Fibroblast of the conjunctiva (primary cell): ENCODE data around the gene C20orf173.

ENCODE experiments used
- DNase-seq: peaks from one replicate; pipeline ENCODE4 v3.0.0-alpha.2; 2010; ENCODE audit warnings: low read depth

Gene C20orf173

DNA sequence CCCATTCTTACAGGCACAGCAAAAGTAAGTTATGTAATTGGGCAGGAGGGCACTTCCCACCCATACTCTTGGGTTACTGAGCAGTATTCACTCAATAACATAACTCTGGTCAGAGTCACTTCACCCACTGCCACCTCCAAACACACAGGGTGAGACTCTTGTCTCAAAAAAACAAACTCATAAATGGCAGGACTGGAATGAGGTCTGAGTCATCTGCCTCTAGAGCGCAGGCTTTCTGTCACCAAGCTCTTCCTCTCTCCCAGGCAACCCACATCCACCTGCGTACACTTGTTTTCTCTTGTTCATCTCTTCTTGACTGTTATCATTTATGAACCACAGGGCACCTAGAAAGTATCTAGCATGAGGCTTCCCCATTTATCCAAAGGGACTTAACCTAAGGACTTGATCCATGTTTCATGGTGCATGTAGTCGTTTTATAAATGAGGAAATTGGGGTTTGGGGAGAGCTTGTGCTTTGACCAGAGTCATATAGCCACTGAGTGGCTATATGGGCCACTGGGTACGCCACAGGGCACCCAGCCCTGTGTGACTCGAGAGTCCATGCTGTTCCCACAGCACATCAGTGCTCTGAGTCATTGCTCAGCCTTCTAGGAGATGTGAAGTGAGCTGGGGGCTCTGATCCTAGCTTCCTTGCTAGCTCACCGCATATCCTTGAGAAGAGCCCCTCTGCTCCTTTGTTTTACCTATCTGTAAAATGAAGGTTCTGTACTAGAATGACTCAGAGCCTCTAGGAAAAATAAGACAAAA is 22.4 kb downstream of the C20orf173 start:
- no peak for DNase-seq

DNA sequence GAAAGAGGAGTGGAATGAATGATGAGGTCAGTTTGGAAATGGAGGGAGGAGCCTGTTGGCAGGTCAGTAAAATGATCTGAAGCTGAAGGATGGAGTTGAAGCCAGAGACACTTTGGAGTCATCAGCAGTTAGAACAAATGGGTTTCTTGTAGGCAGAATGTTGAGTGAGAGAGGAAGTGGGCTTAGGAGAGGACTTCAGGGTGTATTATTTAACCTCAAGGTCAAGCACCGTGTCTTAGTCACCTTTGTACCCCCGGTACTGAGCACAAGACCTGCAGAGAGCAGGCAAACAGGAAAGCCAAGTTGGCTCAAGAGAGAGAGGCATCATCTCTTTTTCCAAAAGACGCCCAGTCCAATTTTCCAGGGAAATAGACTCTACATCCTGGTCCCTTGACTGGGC is 23.3 kb downstream of the C20orf173 start:
- no peak for DNase-seq

DNA sequence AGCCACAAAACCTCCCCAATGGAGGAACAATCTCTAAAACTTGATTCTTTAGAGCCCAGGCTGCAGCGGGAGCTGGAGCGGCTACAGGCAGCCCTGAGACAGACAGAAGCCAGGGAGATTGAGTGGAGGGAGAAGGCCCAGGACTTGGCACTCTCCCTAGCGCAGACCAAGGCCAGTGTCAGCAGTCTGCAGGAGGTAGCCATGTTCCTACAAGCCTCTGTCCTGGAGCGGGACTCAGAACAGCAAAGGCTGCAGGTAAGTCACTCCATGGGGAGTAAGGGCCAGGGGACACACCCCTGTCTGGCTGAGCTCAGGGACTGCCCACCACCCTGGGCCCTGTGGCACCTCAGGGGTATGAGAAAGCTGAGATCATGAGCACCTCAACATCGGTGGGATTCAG is 24.7 kb downstream of the C20orf173 start:
- DNase-seq = no peak

GRCh38 chr20:35503841-35504561 is 25.5 kb downstream of the C20orf173 start:
- no peak for DNase-seq

DNA sequence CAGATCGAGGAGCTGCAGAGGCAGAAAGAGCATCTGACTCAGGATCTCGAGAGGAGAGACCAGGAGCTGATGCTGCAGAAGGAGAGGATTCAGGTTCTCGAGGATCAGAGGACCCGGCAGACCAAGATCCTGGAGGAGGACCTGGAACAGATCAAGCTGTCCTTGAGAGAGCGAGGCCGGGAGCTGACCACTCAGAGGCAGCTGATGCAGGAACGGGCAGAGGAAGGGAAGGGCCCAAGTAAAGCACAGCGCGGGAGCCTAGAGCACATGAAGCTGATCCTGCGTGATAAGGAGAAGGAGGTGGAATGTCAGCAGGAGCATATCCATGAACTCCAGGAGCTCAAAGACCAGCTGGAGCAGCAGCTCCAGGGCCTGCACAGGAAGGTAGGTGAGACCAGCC is 26.2 kb downstream of the C20orf173 start:
- no peak for DNase-seq

GRCh38 chr20:35502352-35502751 is 27.1 kb downstream of the C20orf173 start:
- no peak for DNase-seq

DNA sequence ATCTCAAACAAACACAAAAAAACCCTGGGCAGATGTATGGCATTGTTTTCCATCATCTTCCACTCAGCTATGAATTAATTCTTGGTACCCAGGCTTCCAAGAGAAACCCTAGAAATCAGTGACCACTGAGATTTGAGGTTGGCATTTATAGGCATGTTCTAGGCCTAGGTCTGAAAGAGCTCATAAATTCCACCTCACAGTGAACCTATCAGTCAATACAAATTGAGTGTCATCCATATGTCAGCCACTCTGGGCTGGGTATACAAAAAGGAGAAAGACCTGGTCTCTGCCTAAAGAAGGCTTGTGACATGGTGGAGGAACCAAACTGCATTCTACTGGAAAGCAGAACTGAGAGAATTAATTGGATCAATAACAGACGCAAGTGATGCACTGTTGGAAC is 30.2 kb downstream of the C20orf173 start:
- no peak for DNase-seq

DNA sequence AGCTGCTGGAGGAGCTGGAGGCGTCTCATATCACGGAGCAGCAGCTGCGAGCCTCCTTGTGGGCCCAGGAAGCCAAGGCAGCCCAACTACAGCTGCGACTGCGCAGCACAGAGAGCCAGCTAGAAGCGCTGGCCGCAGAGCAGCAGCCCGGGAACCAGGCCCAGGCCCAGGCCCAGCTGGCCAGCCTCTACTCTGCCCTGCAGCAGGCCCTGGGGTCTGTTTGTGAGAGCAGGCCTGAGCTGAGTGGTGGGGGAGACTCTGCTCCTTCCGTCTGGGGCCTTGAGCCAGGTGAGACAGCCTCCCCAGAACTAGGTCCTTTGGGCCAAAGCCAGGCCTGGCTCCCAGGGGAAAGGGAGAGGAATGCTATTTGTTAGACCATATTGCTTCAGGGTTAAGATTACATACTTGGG is 31.7 kb downstream of the C20orf173 start:
- DNase-seq = no peak

DNA sequence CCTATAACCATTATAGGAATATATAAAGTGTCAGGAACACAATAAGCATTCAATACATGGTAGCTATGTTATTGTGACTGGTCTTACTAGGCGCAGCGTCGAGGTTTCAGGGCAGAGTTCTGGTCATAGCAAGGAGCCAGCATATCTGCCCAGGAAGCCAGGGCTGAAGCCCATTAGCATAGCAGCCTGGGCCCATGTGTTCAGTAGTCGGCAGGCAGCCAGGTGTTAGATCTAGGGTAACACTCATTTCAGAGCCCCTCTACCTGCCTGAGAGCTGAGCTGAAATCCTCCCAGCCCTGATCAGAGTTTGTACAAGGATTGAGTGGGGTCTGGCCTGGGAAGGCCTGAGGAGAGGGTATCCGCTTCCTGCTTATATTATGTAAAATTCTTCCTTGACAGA is 32.1 kb downstream of the C20orf173 start:
- no peak for DNase-seq

- no peak for DNase-seq
These were observed 33.0 kb downstream of the C20orf173 start for GRCh38 chr20:35496481-35496880.

DNA sequence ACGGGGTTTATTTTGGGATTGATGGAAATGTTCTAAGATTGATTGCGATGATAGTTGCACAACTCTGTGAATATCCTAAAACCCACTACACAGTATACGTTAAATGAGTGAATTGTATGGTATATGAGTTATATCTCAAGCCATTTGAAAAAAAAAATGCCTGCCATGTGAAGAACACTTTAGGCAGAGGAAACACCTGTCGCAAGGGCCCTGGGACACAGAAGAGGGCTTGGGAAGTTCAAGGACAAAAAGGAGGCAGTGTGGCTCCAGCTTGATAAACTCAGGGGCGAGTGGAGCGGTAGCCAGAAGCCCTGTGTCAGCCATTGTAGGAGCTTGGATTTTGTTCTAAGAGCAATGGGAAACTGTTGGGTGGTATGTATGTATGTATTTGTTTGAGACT is 37.1 kb downstream of the C20orf173 start:
- no peak for DNase-seq

GRCh38 chr20:35491823-35492222 is 37.6 kb downstream of the C20orf173 start:
- DNase-seq = no peak

- no peak for DNase-seq
These were observed 38.7 kb downstream of the C20orf173 start for GRCh38 chr20:35490736-35491181.

DNA sequence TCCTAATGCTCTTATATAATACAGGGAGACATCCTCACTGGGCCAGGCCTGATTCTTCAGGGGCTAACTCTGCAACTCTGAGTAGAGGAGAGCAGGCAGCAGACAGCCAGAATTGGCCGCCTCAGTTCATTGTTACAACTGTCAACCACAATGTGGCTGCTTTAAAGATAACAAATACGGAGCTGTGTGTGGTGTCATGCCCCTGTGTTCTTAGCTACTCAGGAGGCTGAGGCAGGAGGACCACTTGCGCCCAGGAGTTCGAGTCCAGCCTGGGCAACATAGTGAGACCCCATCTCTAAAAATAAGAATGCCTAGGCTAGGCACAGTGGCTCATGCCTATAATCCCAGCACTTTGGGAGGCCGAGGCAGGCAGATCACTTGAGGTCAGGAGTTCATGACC is 39.7 kb downstream of the C20orf173 start:
- no peak for DNase-seq

DNA sequence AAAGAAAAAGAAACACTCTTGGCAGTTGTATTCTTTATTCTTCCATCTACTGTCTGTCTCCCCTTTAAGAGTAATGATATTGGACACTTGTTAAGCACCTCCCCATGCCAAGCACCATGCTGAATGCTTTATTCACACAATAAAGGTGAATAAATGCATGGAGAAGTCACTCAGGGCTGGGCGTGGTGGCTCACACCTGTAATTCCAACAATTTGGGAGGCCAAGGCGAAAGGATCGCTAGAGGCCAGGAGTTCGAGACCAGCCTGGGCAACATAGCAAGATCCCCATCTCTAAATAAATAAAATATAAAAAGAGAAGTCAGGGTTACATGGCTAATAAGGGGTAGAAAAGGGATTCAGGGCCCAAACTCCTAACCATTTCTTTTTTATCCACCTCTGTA is 42.0 kb downstream of the C20orf173 start:
- no peak for DNase-seq

DNA sequence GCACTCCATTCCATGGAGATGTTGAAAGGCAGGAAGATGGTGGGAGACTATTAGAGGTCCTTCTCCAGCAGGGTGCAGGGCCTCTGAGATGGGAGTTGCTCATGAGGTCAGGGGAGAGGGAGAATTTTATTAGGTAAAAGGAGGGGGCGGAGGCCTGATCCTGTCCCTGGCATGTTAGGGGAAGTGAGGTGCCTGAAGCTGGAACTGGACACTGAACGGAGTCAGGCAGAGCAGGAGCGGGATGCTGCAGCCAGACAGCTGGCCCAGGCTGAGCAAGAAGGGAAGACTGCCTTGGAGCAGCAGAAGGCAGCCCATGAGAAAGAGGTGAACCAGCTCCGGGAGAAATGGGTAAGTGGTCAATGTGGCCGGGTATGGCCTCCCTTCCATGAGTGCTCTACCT is 49.7 kb downstream of the C20orf173 start:
- DNase-seq = no peak

DNA sequence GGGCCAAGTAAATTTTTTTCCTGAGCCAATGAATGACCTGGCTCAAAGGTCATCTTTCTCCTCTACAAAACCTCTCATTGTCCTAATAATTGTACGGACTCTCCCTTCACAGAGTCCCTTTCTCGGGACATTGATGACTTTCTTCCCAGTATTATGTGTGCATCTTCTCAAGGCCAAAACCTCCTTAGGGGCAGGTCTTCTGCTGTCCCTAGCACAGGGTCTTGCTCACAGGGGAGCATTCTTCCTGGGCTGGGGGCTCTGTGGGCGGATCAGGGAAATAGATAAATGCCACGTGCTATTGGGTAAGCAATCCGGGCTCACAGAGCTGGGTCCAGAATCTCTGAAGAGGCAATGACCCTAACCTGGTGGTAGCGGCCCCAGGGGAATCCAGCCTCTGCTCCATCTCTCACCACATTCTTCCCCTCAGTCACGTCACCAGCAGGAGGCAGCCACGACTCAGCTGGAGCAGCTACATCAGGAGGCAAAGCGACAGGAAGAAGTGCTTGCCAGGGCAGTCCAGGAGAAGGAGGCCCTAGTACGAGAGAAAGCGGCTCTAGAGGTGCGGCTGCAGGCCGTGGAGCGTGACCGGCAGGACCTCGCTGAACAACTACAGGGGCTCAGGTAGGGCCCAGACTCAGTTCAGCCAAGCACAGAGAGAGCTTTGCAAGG is 50.5 kb downstream of the C20orf173 start:
- DNase-seq = no peak
